ENCODE results near the gene HILPDA.
A peak's percentile ranks its signal among the peaks of the same experiment; 100 is the strongest.
"Not testable (repeated sequence)": the region's sequence is repeated elsewhere in the genome, so short reads cannot be mapped to it uniquely, and the experiment has no call there.

HILPDA gene

DNA sequence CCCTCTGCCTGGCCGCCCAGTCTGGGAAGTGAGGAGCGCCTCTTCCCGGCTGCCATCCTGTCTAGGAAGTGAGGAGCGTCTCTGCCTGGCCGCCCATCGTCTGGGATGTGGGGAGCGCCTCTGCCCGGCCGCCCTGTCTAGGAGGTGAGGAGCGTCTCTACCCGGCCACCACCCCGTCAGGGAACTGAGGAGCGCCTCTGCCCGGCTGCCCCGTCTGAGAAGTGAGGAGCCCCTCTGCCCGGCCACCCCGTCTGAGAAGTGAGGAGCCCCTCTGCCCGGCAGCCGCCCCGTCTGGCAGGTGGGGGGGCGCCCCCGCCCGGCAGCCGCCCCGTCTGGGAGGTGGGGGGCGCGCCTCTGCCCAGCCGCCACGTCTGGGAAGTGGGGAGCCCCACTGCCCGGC is 7.7 kb downstream of the HILPDA start:
- DNase-seq (ENCODE audit: low spot score), result not testable (repeated sequence)

DNA sequence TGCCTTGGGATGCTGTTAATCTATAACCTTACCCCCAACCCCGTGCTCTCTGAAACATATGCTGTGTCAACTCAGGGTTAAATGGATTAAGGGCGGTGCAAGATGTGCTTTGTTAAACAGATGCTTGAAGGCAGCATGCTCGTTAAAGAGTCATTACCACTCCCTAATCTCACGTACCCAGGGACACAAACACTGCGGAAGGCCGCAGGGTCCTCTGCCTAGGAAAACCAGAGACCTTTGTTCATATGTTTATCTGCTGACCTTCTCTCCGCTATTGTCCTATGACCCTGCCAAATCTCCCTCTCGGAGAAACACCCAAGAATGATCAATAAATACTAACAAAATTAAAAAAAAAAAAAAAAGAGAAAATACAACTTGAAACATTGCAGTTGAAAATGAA is 8.3 kb downstream of the HILPDA start:
- not testable (repeated sequence) for DNase-seq (ENCODE audit: low spot score)

DNA sequence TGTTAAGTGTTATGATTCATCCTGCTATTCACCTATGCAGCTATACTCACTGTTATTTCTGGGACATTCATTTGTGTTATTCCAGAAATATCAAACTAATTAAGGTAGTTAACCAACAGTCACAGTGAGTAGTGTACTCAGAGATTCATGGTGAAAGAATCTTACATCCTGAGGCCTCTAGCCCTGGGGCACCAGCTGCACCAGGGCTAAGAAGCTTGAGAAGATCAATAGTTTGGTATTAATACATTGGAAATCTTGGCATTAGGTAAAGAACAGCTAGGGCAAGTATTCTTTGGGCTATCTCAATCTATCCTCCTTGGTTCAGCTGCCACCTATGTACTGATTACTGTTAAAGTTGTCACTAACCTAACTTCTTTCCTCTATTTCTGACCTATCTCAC is 11.2 kb downstream of the HILPDA start:
- not testable (repeated sequence) for DNase-seq (ENCODE audit: low spot score)

DNA sequence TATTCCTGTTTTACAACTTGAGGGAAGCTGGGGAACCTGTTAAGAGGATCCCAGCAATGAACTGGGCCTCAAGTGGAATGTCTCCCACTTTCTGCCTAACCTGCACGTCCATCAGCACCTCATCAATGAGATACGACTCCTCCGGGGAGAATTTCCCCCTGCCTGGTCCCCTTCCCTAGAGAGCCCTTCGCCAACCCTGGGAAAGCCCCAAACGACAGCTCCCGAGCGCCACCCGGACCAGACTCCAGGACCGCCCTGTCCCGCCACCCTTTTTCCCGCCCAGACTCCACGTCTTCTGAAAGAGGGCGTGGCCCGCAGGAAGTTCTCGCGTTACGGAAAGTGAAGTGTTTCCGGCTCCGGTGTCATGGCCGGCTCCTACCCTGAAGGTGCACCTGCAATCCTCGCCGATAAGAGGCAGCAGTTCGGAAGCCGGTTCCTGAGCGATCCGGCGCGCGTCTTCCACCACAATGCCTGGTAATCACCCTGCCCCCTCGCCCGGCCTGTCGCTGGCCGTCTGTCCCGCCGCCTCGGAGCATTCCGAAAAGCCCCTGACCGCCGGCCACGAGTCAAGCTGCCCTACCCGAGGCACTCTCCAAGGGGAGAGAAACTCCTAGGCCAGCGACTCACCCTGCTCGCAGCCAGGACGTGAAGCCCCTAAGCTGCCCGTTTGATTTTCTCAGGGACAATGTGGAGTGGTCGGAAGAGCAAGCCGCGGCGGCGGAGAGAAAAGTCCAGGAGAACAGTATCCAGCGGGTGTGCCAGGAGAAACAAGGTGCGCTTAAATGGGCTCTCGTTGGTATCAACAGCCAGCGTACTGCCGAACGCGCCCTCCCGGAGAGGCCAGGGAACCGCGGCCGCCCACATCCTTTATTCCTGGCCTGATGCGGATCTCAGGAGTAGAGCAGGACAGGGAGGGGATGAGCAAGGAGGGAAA is 21.0 kb downstream of the HILPDA start, which contains the start of gene METTL2B:
TSS of gene METTL2B (plus strand) at position 347 of the 934 bp plus-strand sequence. CDS start at position 365, 18 bp downstream.
- peak; percentile 84 for DNase-seq (ENCODE audit: low spot score)

DNA sequence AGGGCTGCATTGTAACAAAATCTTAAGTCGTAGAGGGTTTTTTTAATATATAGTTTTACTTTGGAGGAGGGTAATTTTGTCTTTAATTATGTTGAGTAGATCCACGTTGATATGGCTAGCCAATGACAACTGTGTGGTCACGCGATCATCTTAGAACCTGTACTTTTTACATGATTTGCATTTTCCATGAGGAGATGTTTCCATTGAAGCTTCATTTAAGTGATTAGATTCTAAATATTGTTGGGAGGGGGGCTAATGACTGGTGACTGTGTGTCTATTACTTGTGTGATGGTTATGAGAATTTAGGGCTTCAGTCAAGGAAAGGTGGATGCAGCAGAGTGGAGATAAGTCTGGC is 21.6 kb downstream of the HILPDA start:
- not testable (repeated sequence) for DNase-seq (ENCODE audit: low spot score)

DNA sequence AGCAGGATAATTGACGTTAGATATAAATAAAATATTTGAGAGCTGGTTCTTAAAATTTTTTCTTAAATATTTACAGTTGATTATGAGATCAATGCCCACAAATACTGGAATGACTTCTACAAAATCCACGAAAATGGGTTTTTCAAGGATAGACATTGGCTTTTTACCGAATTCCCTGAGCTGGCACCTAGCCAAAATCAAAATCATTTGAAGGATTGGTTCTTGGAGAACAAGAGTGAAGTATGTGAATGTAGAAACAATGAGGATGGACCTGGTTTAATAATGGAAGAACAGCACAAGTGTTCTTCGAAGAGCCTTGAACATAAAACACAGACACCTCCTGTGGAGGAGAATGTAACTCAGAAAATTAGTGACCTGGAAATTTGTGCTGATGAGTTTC is 23.4 kb downstream of the HILPDA start:
- DNase-seq (ENCODE audit: low spot score), result not testable (repeated sequence)

DNA sequence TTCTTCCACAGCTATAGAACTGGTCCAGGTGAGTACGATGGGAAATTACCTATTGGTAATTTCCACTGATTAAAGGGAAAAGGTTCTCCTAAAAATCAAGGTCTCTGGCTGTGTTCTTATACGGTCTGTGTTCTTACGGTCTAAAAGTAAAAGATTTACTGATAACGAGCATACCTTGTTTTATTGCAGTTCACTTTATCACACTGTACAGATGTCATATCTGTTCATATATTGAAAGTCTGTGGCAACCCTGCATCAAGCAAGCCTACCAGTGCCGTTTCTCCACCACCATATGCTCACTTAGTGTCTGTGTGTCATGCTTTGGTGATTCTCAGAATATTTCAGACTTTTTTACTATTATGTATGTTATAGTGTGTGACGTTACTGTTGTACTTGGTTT is 32.5 kb downstream of the HILPDA start:
- DNase-seq (ENCODE audit: low spot score), result not testable (repeated sequence)

DNA sequence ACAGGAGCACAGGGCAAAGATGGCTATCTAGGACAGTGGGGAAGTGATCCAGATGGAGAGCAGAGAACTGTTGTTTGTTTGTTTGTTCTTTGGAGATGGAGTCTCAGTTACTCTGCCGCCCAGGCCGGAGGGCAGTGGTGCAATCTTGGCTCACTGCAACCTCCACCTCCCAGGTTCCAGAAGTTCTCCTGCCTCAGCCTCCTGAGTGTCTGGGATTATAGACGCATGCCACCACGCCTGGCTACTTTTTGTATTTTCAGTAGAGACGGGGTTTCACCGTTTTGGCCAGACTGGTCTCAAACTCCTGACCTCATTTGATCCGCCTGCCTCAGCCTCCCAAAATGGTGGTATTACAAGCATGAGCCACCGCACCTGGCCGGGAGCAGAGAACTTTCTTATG is 41.7 kb downstream of the HILPDA start:
- no peak for DNase-seq (ENCODE audit: low spot score)

DNA sequence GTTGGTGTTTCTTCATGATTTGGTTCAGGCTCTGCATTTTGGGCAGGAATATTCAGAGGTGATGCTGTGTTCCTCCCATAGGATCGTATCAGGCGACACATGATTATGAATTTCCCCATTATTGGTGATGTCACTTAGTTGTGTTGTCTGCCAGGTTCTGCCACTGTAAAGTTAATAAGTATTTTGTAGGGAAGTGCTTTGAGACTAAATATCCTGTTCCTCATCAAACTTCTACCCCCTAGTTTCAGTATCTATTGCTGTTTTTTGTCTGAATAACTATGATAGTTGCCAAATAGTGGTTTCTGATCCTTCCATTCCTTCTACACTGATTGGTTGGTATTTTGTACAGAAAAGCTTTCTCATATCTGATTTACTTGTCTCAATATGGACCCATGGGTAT is 49.7 kb downstream of the HILPDA start:
- DNase-seq (ENCODE audit: low spot score), result not testable (repeated sequence)

DNA sequence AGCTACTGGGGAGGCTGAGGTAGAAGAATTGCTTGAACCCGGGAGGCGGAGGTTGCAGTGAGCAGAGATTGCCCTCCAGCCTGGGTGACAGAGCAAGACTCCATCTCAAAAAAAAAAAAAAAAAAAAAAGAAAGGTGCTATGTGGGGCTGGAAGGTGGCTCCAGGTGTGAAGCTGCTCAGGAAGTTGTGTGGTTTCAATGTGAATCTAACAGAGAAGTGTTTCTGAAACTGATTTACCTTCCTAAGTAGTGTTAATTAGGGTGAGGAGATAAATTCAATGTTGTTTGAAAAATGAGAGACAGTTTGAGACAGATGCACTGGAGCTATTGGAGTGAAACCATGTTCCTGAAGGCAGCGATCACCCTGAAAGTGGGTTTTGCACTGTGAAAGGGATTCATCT is 51.1 kb downstream of the HILPDA start:
- DNase-seq (ENCODE audit: low spot score), result not testable (repeated sequence)

DNA sequence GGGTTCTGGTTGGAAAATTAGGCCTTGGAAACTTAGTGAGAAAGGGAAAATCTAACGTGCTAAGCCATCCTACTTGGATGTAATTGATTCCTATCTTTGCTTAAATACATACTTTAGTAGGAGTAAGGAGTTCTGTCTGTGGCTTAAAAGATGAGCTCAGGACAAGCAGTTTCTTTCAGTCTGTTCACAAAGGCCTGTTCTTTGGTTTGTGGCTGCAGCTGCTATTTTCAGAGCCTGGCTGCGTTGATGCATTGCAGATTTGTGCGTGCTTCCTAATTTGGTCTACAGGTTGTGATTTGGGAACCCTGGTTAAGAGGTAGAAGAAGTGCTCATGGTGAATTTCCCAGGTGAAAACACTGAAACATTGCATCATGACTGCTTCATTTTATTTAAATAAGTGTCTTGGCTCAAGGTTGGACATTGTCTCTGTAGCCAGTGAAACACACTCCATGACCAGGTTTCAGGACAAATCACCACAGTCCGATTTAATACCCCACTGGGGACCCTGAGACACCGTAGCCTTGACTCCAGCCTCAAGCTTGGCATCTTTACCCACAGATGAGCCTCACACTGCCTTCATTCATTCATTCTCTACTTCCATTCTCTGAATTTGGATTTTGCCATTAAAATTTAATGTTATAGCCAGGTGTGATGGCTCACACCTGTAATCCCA is 51.8 kb downstream of the HILPDA start:
- DNase-seq (ENCODE audit: low spot score), result peak; percentile 45

All from globus pallidus (tissue), 1 donor.